Stimulated activated CD4-positive, alpha-beta T cell treated with anti-CD3 and anti-CD28 coated beads, Interleukin-15, amount 100 ng/mL, for 24 hours (primary cell): ENCODE measurements around the gene PMF1.

Experiments
- DNase-seq: peaks from one replicate; pipeline ENCODE4 v3.0.0-alpha.2; 2020

The PMF1 gene

DNA sequence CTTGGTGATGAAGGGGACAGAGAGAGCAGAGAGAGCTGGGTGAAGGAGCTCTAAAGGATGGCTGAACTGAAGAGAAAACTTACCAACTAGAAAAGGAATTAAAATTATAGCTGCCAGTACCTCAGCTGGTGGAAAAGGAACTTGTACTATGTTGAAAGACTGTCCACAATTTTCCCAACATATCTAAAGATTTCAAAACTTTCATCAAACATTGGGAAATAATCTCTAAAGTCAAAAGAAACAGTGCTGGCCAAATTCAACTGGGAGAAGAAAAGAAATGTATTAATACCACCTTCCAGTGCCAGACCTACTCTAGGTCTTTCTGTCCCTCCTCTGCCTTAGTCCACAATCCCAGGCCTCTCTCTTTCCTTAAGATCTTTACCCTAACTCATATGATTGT is 63.7 kb downstream of the PMF1 start:
- no peak for DNase-seq

DNA sequence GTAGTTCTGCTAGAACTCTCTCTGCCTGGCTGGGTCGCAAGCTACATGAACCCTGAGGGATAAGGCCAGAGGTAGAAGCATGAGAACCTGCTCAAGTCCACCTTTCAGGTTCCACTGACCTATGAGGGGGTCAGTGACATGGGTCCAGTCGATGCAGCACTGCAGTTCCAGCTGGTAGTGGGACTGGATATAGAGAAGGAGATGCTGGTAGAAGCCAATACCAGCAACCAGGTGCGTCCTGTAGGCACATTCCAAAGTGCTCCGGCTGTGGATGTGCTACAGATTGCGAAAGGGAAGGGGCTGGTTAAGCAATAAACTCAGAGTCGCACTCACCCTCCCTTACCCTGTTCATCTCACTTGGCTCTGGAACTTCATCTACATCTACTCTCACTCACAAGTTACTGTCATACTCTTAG is 64.2 kb downstream of the PMF1 start:
- DNase-seq, result no peak

DNA sequence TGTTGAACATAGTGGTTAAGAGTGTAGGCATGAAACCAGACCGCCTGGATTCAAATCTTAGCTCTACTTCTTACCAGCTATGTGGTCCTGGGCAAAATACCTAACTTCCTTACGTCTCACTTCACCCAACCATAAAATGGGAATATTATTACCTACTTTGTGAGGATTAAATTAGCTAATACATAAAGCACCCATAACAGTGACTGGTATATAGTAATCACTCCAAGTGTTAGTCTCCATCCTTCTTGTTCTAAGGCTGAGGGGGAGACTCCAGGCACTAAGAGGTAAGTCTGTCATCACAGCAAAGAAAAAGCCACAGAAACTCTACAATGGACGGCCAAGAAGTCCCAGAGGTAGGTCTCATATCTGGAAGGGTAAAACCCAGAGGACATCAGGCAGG is 67.0 kb downstream of the PMF1 start:
- DNase-seq, result no peak

DNA sequence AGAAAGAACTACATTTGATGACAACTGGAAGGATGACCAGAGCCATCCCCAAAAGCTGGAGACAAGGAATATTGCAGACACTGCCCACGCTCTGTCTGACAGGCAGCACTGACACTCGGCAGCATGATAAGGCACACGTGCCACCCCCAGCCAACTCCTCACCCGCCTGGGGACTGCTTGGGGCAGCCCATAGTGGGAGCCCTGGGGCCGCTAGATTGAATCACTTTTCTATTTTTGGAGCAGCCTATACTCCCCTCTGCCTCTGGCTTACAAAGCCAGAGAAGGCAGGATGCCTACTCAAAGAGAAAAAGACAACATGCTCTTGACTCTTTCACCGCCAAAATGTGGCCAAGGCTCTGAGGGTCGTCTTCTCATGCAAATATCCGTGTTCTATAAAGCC is 68.5 kb downstream of the PMF1 start:
- peak; percentile 70 for DNase-seq

DNA sequence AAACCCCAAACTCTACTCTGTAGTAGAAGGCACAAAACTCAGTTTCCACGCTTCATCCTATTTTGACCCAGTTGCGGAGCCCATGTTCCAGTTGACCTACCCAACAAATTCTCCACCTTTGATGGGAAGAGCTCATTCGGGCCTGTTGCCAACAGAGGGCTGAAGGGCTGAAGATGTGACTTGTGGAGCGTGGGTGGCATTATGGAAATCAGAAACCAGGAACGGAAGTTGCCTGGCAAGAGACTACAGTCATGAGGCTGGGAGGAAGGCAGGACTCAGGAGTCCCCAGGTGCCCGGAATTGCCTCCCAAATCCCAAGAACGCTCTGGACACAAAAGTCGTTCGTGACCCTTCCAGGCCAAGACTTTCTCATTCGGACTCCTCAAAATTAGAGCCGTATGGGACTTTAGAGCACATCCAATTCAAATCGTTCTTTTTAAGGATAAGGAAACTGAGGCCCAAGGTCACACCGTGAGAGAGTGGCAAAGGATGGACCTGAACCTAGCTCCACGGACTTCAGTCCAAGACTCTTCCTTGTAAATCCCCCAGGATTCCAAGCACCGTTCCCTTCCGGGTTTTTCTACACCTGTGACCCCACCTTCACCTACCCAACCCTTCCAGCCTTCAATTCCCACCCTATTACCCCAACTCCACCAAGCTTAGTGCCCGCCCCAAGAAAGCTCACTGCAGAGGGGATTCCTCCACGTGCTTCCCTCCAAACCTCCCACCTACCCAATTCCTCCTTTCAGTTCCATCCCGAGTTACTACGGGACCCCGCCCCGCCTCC is 69.1 kb downstream of the PMF1 start:
- DNase-seq, result peak; percentile 59

DNA sequence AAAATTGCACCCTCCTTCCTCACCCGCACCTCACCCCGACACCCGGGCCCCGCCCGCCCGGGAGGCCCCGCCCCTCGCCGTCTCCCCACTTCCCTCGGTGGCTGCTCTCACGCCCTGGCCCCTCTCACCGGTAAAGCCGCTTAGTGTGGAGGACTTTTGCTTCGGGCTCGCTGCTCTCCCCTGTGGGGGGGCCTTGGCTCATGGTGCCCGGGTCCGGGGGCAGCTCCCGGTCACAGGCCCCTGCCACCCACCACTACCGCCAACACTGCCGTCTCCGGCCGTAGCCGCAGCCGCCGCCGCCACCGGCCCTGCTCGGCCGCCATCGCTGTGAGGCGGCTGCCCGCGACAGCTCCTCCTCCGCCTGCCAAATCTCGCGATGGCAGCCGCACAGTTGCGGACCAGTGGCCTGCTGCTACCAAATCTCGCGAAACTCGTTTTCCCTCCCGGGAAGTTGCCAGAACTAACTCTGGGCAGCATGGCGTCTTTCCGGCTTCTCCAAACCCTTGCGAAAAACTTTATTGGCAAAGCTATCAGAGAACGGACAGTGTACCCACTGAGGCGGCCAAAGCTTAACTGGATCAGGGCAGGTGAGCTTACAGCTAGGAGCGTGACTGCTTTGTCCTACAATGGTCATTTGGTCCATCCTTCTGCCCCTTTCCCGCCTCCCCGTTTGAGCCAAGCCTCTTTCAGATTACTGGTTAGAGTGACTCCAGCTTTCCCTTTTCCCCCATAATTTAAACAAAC is 69.8 kb downstream of the PMF1 start, which contains the start of gene SMG5:
TSS of gene SMG5 (minus strand) at position 347 of the 744 bp plus-strand sequence. CDS start at position 202, 145 bp downstream.
- DNase-seq, result peak; percentile 97

DNA sequence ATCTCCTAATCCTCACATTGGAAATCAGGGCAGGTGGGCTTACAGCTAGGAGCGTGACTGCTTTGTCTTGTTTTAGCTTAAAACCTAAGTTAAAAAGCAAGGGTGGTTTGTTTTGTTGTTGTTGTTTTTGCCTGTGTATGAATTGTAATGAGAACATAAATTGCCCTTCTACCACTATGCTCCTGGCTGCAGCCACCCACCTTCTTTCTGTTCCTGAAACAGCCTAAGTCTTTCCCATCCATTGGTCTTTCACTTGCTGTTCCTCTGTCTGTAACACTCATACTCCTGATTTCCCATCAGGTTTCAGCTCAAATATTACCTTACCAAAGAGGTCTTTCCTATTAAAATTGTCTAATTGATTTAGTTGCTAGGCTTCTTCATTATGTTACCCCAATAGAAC is 70.7 kb downstream of the PMF1 start:
- DNase-seq, result no peak

DNA sequence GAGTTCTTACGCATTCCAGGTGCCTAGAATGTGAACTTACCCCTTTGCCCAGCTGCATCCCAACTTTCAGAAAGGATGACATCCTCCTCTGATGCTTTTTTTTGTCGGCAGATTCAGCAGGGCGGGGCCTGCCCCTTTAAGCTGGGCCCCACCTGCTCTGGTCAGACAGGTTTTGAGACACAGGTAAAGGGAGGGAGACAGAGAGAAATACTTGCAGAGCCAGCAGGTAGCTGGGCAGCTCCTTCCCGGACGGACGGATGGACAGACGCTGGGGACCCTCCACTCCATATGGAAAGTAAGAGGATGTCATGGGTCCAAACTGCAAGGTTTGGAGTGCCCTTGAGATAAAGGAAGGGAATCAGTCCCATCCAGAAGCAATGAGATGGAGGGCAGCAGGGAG is 71.3 kb downstream of the PMF1 start, which contains the start of gene TMEM79:
TSS of gene TMEM79 (plus strand) at position 214 of the 400 bp plus-strand sequence. CDS start 902 bp downstream, outside the sequence.
- no peak for DNase-seq

DNA sequence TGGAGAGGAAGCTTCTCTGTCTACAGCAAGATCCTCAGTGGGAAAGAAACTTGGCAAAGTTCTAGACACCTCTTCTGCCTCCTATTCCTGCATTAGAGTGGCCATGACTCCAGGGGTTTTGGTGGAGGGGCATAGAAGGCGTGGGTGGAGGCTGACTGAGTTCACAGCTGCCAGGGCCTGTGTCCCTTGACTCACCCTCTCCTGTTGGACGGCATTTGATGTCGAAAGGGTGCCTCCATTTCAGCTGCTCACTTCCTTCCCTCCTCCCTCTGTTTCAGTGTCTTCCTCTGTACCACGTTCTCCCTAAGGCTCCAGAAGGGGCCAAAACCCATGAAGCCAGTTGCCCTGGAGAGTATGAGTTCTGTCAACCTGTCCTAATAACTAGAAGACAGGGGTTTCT is 72.0 kb downstream of the PMF1 start:
- DNase-seq, result no peak

DNA sequence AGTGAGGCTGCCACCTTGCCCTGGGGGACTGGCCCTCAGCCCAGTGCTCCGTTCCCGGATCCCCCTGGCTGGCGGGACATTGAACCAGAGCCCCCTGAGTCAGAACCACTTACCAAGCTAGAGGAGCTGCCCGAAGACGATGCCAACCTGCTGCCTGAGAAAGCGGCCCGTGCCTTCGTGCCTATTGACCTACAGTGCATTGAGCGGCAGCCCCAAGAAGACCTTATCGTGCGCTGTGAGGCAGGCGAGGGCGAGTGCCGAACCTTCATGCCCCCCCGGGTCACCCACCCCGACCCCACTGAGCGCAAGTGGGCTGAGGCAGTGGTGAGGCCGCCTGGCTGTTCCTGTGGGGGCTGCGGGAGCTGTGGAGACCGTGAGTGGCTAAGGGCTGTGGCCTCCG is 72.6 kb downstream of the PMF1 start:
- no peak for DNase-seq

DNA sequence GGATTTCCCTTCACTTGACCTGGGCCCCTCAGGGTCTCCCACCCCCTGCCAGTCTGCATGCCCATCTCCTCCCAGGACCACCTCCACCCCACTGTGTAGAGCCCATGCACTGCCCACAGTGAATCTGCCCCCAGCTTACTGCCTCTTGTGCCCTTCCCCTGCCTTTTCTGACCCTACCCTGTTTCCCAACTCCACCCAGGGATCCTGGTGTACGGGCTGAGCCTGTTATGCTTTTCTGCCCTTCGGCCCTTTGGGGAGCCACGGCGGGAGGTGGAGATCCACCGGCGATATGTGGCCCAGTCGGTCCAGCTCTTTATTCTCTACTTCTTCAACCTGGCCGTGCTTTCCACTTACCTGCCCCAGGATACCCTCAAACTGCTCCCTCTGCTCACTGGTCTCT is 73.3 kb downstream of the PMF1 start:
- no peak for DNase-seq
